Body of pancreas (tissue), 4 donors: Measurements from ENCODE around the gene MAD1L1. TPM values are rescaled to one million over a fixed set of nuclear protein-coding genes. Genes with fewer than 3 reads are reported as not detected.

ENCODE experiments used
- ATAC-seq: fragments of 150-250 bp; one replicate; pipeline ENCODE4 v1.9.1; 2016
- DNase-seq, 4 donors: peaks; one replicate each; pipeline ENCODE4 v3.0.0-alpha.2; 2019
- H3K27ac ChIP-seq, 4 donors: fragments of 200-600 bp; sonication (generic); 1 replicate in 3 of 4; 2 replicates in 1 of 4; pipeline versions ENCODE4 v1.5.1 to v1.6.1; 2016 to 2019; ENCODE audit warnings: mild to moderate bottlenecking in 1 of 4, mixed read lengths in 1 of 4, moderate library complexity in 1 of 4
- H3K27me3 ChIP-seq, 2 donors: fragments of 200-600 bp; sonication (generic); one replicate each; pipeline ENCODE4 v1.6.0; 2016; ENCODE audit warnings: mild to moderate bottlenecking in 1 of 2
- H3K36me3 ChIP-seq, 2 donors: fragments of 200-600 bp; sonication (generic); replicated peaks in 1 of 2; 2 replicates each; pipeline ENCODE4 v1.5.1; 2016; ENCODE audit warnings: low read depth in 2 of 2; ENCODE audit not compliant: insufficient read depth in 1 of 2
- H3K4me1 ChIP-seq: fragments of 200-600 bp; sonication (generic); one replicate; pipeline ENCODE4 v1.6.0; 2016
- H3K4me3 ChIP-seq, 2 donors: fragments of 200-600 bp; sonication (generic); 1 replicate in 1 of 2; 2 replicates in 1 of 2; pipeline ENCODE4 v1.5.1; 2016 to 2019
- H3K9me3 ChIP-seq, 3 donors: fragments of 200-600 bp; sonication (generic); 1 replicate in 2 of 3; 2 replicates in 1 of 3; pipeline ENCODE4 v1.5.1; 2016
- CTCF ChIP-seq, 7 experiments: fragments of 450-650 bp in 4 of 7; fragments of 200-600 bp in 3 of 7; sonication (generic) in 3 of 7; IDR thresholded peaks; one replicate each; pipeline ENCODE4 v1.5.1; 2016 to 2019; ENCODE audit warnings: antibody characterized with exemption in 7 of 7
- POLR2A ChIP-seq, 3 donors: fragments of 450-650 bp; IDR thresholded peaks; one replicate each; pipeline ENCODE4 v1.6.1; 2016; ENCODE audit warnings: antibody characterized with exemption in 3 of 3, mild to moderate bottlenecking in 2 of 3
- WGBS, 2 donors: methylation state at CpG; one replicate each; pipeline ENCODE4 v1.1.5; 2017; 5-methylcytosine and 5-hydroxymethylcytosine counted together
- intact Hi-C: fragments of 100-400 bp; cut with DNase I; formaldehyde crosslinking; loops from one replicate; pipeline ENCODE4 v1.15.1; 2023
- total RNA-seq, 2 donors: library from RNA; depleted of rRNA; stranded (reverse); fragments of >200 nt; gene quantifications; one replicate each; pipeline ENCODE4 v1.1.0, GENCODE V29; 2016

Gene MAD1L1
- total RNA-seq, 2 donors from 2014 or later = 14.0 to 66.9 TPM

GRCh38 chr7:1981201-1981877 is 251.4 kb downstream of the MAD1L1 start:
- ATAC-seq = no peak
- no peak for TF ChIP-seq POLR2A (IDR thresholded peaks at IDR 0.05)
- TF ChIP-seq CTCF (IDR thresholded peaks at IDR 0.05) = no peak
- Histone ChIP-seq H3K4me1 (no peaks in the 10 kb centered on the region), H3K4me3 (no peak overlapping the region), H3K9me3 (no peaks in the 10 kb centered on the region), H3K27ac (no peak overlapping the region), H3K36me3 (no peaks in the 10 kb centered on the region), H3K27me3 (no peaks in the 10 kb centered on the region)
- intact Hi-C loops = no loop called here
- 83 to 96% methylated on average over 13 to 14 of the region's 19 CpGs for WGBS, 2 donors
- no peak for DNase-seq

DNA sequence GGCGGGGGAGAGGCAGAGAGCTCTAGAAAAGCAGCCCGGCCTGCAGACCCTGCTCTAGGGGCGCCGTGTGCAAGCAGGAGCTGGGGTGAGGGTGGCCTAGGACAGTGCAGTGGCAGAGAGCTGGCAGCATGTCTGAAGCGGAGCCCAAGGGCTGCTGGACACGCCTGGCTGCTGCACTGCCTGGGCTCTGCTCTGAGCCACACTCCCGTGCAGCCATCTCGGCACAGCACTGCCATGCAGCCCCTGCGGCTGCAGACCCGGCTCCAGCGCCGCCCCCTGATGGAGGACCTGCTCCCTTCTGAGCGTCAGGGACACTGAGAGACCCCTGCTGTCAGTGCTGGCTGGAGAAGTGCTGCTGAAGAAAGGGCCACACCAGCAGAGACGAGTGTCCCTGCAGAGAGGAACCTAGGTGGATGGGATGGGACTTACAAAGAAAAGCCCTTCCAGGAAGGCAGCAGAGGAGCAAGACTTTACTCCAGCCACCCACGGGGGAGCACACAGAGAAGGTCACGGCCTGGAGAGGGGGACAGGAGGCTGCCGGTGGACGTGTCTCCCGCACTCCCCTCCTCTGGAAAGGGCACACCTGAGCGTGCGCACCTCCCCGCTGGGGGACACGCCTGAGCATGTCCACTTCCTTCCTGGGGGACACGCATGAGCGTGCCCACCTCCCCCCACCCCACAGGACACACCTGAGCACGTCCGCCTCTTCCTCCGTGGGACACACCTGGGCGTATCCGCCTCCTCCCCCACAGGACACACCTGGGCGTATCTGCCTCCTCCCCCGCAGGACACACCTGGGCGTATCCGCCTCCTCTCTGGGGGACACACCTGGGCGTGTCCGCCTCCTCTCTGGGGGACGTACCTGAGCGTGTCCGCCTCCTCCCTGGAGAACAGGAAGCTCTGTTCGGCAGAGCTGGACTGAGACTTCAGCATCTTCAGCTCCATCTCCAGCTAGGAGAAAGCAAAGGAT is 252.9 kb downstream of the MAD1L1 start:
- Histone ChIP-seq H3K27me3 (no peaks in the 10 kb centered on the region), H3K27ac (no peak overlapping the region), H3K36me3 (no peaks in the 10 kb centered on the region), H3K4me1 (no peaks in the 10 kb centered on the region), H3K4me3 (no peak overlapping the region), H3K9me3 (no peaks in the 10 kb centered on the region)
- intact Hi-C loops = no loop called here
- no peak for ATAC-seq
- TF ChIP-seq CTCF (IDR thresholded peaks at IDR 0.05) (no peak), POLR2A (IDR thresholded peaks at IDR 0.05) (no peak)
- 90 to 92% methylated on average over 22 to 38 of the region's 40 CpGs for WGBS, 2 donors
- peak in 1 of 4 donors; percentile 5 for DNase-seq

DNA sequence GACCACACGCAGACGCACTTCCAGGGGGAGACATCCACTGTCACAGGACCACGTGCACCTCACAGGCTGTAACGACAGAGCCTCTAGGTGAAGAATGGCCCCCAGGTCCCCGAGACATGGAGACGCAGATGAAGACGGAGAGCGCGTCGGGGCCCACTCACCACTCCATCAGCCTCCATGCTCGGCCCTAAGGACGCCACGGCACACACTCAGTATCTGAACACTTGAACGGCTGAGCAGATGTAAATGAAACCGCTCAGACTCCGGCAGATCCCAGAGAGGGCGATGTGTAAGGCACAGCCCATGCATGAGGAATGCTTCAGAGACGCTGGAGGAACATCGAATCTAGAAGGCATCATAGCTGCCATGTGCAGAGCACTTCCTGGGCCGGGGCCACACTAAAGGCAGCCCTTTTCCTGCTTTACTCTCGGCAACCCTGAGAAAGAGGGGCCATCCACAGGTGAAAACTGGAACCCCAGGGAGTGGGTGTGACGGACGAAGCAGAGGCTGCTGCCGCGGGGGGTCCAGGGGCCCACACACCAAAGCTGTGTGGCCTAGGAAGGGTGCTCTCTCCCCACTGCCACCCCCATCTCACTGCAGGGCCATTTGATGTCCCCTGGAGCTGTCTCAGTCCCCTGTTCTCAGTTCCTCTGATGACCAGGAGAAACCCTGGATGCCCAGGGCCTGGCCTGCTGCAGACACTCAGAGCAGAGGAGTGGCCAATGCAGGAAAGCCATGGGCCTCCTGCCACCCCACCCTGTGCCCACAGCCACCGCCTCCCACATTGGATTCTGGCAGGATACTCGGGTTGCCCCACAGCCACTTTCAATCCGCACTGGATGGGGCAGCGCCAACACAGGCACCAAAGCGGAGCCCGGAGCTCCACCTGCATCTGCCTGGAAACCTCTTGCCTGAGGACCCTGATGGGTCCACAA is 253.8 kb downstream of the MAD1L1 start:
- Histone ChIP-seq H3K4me3 (no peak overlapping the region), H3K27ac (no peak overlapping the region), H3K36me3 (no peaks in the 10 kb centered on the region), H3K27me3 (no peaks in the 10 kb centered on the region), H3K9me3 (no peaks in the 10 kb centered on the region), H3K4me1 (no peaks in the 10 kb centered on the region)
- intact Hi-C loops = no loop called here
- 95 to 98% methylated on average over 27 to 30 of the region's 31 CpGs for WGBS, 2 donors
- no peak for DNase-seq
- ATAC-seq = no peak
- TF ChIP-seq CTCF (IDR thresholded peaks at IDR 0.05) (no peak), POLR2A (IDR thresholded peaks at IDR 0.05) (no peak)

DNA sequence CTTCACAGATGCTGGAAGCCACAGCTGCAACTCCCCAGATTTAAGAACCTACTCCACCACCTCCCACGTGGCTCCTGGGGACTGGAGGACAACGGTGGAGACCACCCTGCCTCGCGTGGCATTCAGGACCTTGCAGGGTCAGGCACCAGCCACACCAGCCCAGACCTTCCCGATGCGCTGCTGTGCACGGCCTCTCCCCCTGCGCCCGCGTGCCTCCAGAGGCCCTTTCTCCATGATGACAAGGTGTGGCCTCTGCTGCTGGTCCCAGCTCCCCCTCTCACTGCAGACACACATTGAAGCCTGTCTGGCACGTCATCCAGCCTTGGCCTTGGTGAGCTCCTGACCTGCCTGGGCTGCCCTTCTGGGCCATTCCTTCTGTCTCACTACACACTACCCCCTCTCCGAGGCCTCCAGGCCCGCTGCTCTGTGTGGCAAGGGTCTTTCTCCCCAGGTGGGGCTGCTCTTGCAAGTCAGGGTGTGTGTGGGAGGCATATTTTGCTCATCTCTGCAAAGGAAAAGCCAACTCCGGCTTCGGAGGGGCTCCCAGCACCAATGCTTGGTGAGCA is 254.8 kb downstream of the MAD1L1 start:
- ATAC-seq (no peak), DNase-seq (no peak)
- TF ChIP-seq POLR2A (IDR thresholded peaks at IDR 0.05) (no peak), CTCF (IDR thresholded peaks at IDR 0.05) (no peak)
- Histone ChIP-seq H3K27ac (no peak overlapping the region), H3K36me3 (no peaks in the 10 kb centered on the region), H3K9me3 (no peaks in the 10 kb centered on the region), H3K27me3 (no peaks in the 10 kb centered on the region), H3K4me1 (no peaks in the 10 kb centered on the region), H3K4me3 (no peak overlapping the region)
- WGBS, 2 donors = 90 to 92% methylated on average over 14 to 15 of the region's 15 CpGs
- intact Hi-C loops = no loop called here
